ENCODE measurements around the gene EFNA5. TPM values are rescaled to one million over a fixed set of nuclear protein-coding genes. Genes with fewer than 3 reads are reported as not detected.

EFNA5 gene
- total and polyA plus RNA-seq, 2 experiments from 2014 or later = 7.5 to 10.1 TPM

- Mint-ChIP-seq H3K36me3 (ENCODE audit: low read depth) (no peaks in the 10 kb centered on the region), H3K4me1 (peaks cover 25% of the 10 kb centered on the region), H3K4me3 (no peak overlapping the region), H3K9me3 (no peaks in the 10 kb centered on the region), H3K27ac (no peak overlapping the region), H3K27me3 (ENCODE audit: insufficient read depth, low read depth, poor library complexity) (no peaks in the 10 kb centered on the region)
- Histone ChIP-seq H3K4me1 (ENCODE audit: insufficient read depth) (peaks cover 9% of the 10 kb centered on the region; the same call in 1 of the 2 replicates), H3K9me2 (ENCODE audit: insufficient read depth) (no peaks in the 10 kb centered on the region), H3K79me2 (replicated peaks; ENCODE audit: insufficient read depth) (peaks cover 25% of the 10 kb centered on the region), H3F3A (replicated peaks; ENCODE audit: low read depth) (no peaks in the 10 kb centered on the region), H2AFZ (no peak overlapping the region), H3K4me2 (no peak overlapping the region), H3K36me3 (ENCODE audit: insufficient read depth) (no peaks in the 10 kb centered on the region), H4K20me1 (replicated peaks; ENCODE audit: insufficient read depth) (no peaks in the 10 kb centered on the region), H3K27me3 (ENCODE audit: insufficient read depth) (no peaks in the 10 kb centered on the region), H3K27ac (ENCODE audit: low read depth) (no peak overlapping the region), H3K4me3 (no peak overlapping the region)
- ATAC-seq (no peak), DNase-seq (ENCODE audit: low spot score) (no peak)
- TF ChIP-seq STAT1 (IDR thresholded peaks at IDR 0.05; ENCODE audit: unreplicated experiment) (no peak), REST (IDR thresholded peaks at IDR 0.05; ENCODE audit: unreplicated experiment) (no peak), JUNB (IDR thresholded peaks at IDR 0.05; ENCODE audit: unreplicated experiment) (no peak)
Observed at GRCh38 chr5:107661038-107661649, 9.6 kb downstream of the EFNA5 start.

GRCh38 chr5:107658528-107658927, 12.2 kb downstream of the EFNA5 start:
- no peaks in the 10 kb centered on the region for H3K9me2 ChIP-seq (ENCODE audit: insufficient read depth)
- Mint-ChIP-seq H3K4me1 (peaks cover 34% of the 10 kb centered on the region), H3K9me3 (no peaks in the 10 kb centered on the region), H3K27me3 (ENCODE audit: insufficient read depth, low read depth, poor library complexity) (no peaks in the 10 kb centered on the region), H3K4me3 (no peak overlapping the region), H3K36me3 (ENCODE audit: low read depth) (no peaks in the 10 kb centered on the region), H3K27ac (no peak overlapping the region)
- ATAC-seq = no peak
- H3K4me1 ChIP-seq (ENCODE audit: insufficient read depth) = peaks cover 17% of the 10 kb centered on the region
- no peak overlapping the region for H2AFZ ChIP-seq
- no peaks in the 10 kb centered on the region for H3K36me3 ChIP-seq (ENCODE audit: insufficient read depth)
- no peak overlapping the region for H3K27ac ChIP-seq (ENCODE audit: low read depth)
- H3F3A ChIP-seq (replicated peaks; ENCODE audit: low read depth) = no peaks in the 10 kb centered on the region
- H3K4me3 ChIP-seq = no peak overlapping the region
- H4K20me1 ChIP-seq (replicated peaks; ENCODE audit: insufficient read depth) = no peaks in the 10 kb centered on the region
- H3K27me3 ChIP-seq (ENCODE audit: insufficient read depth) = no peaks in the 10 kb centered on the region
- H3K4me2 ChIP-seq = no peak overlapping the region
- H3K79me2 ChIP-seq (replicated peaks; ENCODE audit: insufficient read depth) = peaks cover 28% of the 10 kb centered on the region
- DNase-seq (ENCODE audit: low spot score) = no peak
- no peak for TF ChIP-seq ZNF331 (CRISPR knock-in tag; IDR thresholded peaks at IDR 0.05; ENCODE audit: low read depth)
- TF ChIP-seq STAT1 (IDR thresholded peaks at IDR 0.05; ENCODE audit: unreplicated experiment) = no peak
- no peak for TF ChIP-seq ETS1 (IDR thresholded peaks at IDR 0.05)
- no peak for TF ChIP-seq ZNF114 (CRISPR knock-in tag; IDR thresholded peaks at IDR 0.05)
- TF ChIP-seq EZH2 (IDR thresholded peaks at IDR 0.05; ENCODE audit: low read depth, unreplicated experiment) = no peak
- no peak for TF ChIP-seq NANOG (IDR thresholded peaks at IDR 0.05; ENCODE audit: borderline replicate concordance)
- no peak for TF ChIP-seq JUNB (IDR thresholded peaks at IDR 0.05; ENCODE audit: unreplicated experiment)
- no peak for TF ChIP-seq CTCF (conservative IDR thresholded peaks at IDR 0.05; ENCODE audit: low read depth in 2 of 2)
- TF ChIP-seq REST (IDR thresholded peaks at IDR 0.05; ENCODE audit: unreplicated experiment) = no peak
- TF ChIP-seq EZH2phosphoT487 (IDR thresholded peaks at IDR 0.05; ENCODE audit: unreplicated experiment) = no peak
- TF ChIP-seq POLR2AphosphoS5 (IDR thresholded peaks at IDR 0.05; ENCODE audit: low read depth) = no peak
- no peak for TF ChIP-seq CREB1 (CRISPR knock-in tag; IDR thresholded peaks at IDR 0.05; ENCODE audit: low read depth)
